GM21360 (cell line): ENCODE results near the gene FKBP4.

Source experiments
- ATAC-seq: cut with Tn5 transposase; IDR thresholded peaks from one replicate; pipeline ENCODE4 v1.9.1; 2021; ENCODE audit warnings: mild to moderate bottlenecking, moderate library complexity; ENCODE audit not compliant: unreplicated experiment

The FKBP4 gene

DNA sequence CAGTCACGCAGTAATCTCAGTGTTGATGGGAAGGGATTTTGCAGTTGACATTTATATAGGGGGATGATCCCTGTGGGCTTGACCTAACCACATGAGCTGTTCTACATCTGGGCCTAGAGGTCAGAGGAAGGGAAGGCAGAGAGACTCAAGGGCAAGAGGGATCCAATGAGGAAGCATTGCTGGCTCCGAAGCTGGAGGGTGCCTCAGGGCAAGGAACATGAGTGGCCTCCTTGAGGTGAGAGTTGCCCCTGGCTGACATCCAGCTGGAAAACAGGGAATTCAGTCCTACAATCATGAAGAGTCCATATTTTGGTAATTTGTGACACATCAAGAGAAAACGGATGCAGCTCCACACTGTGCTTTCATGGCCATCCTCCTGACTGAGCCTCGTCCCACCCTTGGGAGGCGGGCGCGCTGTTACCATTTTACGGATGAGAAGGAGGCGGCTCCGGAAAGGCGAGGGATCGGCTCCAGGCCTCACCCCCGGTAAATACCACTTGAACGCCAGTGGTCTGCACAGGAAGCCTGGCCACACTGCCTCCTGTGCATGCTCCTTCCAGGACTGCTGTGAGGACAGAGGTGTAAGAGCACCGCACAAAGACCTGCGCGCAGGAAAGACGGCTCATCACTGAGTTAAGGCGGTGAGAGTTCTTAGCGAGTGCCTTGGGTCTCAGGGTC is 18.5 kb upstream of the FKBP4 start:
- ATAC-seq, result no peak

- ATAC-seq, result no peak
These were observed 15.5 kb upstream of the FKBP4 start for GRCh38 chr12:2779281-2779680.

DNA sequence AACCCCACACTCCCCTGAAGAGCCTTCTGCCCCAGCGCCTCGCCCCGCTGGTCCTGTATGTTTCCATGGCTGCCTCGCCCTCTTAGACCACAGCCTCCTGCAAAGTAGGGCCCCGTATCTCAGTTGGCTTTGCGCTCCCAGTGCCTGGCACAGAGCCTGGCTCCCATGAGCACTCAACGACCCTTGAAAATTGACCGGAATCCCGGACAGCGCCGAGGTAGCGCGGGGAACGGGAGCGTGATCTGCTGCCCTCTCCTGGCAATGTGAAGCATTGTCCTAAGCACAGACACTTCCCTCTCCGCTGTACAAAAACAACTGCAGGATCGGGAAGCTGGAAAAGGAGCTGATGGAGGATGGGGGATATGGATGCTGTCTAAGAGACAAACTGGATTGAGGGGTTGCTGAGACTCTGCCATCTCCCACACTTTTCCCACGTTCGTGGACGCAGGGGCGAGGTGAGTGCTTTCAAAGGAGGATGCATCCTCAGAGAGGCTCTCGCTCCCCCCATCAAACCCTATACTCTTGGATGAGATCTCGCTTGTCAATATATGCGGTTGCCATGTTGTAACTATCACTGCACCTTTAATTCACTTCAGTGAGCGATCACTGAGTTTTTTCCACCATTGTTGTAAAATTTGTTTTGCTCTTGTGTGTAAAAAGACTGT is 10.7 kb upstream of the FKBP4 start:
- ATAC-seq, result no peak

DNA sequence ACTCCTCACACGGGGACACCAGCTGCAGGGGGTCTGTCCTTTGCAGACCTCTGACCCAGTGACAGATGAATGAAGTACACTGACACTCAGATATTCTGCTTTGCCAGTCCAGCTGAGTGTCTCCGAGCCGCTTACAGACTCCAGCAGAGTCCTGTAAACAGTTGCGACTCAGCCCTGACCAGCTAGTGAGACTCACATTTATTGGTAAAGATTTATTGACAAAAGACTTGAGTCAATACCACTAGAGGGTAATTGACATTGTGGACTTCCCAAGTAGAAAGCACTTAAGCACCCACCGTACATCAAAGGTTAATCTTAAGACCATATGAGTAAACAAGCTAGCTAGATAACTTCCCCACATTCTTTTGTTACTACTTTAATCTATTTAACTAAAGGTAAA is 9.8 kb upstream of the FKBP4 start:
- ATAC-seq, result no peak

DNA sequence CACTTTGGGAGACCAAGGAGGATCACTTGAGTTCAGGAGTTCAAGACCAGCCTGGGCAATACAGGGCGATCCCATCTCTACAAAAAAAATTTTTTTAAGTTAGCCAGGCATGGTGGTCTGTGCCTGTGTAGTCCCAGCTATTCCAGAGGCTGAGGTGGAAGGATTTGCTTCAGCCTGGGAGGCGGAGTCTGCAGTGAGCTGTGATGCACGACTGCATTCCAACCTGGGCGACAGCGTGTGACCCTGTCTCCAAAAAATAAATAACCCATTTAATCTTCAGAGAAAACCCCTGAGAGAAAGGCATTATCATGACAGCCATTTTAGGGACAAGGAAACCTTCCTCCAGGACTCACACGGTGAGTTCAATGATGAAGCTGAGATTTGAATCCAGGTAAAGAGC is 3.7 kb upstream of the FKBP4 start:
- no peak for ATAC-seq

GRCh38 chr12:2792671-2793500 is 1.9 kb upstream of the FKBP4 start:
- ATAC-seq, result no peak

- no peak for ATAC-seq
These were observed 1.2 kb upstream of the FKBP4 start for GRCh38 chr12:2793561-2793960.

DNA sequence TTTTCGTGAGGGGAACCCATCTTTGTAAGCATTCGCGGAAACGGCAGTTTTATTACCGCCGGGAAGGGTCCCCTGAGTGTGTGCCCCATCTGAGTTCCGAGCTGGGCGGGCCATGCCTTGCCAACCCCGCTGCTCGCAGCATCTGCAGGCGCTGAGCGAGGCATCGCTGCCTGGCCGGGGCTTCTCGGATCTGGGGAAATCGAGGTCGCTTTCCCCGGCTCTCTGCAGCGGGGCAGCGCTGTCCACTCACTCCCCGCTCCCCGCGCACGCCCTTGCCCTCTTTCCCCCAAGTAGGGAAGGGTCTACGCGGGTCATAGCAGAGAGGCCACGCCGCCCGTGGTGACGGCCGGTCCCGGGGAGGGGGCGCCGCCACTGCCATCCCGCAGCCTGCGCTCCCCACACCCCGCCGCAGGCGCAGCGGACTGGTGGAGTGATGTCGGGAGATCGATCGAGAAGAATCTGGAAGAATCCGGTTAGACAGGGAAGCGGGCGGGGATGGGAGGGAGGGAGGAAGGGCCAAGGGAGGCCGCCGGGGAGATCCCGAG is 507 bp upstream of the FKBP4 start:
- no peak for ATAC-seq

- ATAC-seq, result peak; percentile 53
These were observed 769 bp downstream of the FKBP4 start for GRCh38 chr12:2795291-2796186.

DNA sequence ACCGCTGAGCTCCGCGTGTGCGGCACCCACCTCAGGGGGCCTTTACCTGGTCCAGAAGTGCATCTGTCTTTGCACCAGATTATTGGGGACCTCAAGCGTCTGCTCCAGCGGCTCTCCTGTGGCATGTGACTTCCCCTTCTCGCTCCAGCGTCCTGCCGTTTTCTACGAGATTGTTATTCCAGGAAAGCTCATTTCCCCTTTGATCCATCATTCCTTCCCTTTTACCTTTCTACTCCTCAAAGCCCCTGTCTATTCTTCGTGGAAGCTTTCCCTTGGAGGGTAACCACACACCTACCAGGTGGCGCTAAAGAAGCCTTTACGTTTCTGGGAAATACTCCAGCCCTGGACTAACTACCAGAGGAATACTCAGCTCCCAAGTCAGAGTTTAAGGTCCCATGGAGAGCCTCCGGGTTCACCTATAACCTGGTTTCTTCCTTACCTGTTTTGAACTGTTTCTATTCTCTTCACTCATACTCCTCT is 1.5 kb downstream of the FKBP4 start:
- no peak for ATAC-seq

DNA sequence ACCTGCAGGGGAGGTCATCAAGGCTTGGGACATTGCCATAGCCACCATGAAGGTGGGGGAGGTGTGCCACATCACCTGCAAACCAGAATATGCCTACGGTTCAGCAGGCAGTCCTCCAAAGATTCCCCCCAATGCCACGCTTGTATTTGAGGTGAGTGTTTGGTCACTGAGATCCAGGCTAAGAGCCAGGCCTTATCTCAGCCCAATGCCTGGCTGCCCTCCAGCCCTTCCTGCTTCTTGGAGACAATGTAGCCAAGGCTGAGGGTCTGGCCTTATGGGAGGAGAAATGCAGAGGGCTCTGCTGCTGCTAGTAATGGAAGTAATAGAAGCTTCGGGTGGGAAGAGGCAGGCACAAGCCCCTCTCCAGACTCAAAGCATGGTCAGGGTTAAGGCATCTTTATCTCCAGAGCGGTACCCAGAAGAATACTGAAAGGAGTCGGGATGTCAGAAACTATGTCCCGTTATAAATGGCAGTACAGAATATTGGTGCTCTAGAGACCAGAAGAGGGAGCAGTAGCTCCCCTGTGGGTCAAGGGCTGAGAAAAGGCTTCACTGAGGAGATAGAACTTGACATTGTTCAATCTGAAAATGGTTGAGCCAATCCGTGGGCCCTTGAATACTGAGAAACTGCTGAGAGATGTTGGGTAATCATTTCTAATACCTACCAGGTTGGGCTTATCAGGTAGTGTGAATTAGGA is 3.1 kb downstream of the FKBP4 start:
- ATAC-seq, result no peak

DNA sequence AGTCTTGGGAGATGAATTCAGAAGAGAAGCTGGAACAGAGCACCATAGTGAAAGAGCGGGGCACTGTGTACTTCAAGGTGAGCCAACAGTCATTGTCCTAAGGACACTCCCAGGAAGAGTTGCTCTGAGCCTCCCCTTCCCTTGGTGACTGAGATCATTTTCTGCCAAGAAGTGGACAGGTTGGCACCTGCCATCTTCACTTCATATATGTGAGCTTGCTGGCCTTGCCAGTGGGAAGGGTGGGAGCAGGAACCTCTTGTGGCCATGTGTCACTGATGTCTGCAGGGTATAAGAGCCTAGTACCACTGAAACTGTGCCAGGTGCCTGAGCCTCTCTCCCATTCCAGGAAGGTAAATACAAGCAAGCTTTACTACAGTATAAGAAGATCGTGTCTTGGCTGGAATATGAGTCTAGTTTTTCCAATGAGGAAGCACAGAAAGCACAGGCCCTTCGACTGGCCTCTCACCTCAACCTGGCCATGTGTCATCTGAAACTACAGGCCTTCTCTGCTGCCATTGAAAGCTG is 5.3 kb downstream of the FKBP4 start:
- ATAC-seq, result no peak

- ATAC-seq, result no peak
These were observed 6.4 kb downstream of the FKBP4 start for GRCh38 chr12:2801044-2801783.

DNA sequence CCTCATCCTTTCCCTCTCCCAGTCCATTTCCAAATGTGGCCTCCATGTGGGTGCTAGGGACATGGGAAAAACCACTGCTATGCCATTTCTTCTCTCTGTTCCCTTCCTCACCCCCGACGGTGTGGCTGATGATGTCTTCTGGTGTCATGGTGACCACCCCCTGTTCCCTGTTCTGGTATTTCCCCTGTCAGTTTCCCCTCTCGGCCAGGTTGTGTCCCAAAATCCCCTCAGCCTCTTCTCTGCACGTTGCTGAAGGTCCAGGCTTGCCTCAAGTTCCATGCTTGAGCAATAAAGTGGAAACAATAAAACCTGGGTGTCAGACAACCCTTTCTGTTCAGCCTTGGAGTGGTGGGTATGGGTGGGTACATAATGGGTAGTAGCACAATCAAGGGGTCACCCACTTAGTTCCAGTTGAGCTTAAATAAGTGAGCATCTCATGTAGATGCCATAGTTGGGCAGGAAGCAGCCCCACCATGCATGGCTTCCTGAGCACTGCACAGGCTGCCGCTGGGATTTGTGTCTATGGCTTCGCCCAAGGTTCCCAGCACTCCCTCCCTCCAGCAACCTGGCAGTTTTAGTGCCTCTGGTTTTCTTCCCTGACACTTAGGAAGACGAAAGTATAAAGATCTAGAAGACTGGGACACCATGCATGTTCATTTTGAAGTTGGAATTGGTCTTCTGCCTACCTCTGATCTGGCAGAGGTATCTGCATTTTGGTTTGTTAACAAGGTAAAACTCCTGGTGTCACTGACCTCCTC is 9.0 kb downstream of the FKBP4 start:
- ATAC-seq, result no peak

GRCh38 chr12:2804393-2805142 is 9.8 kb downstream of the FKBP4 start:
- no peak for ATAC-seq

- no peak for ATAC-seq
These were observed 10.4 kb downstream of the FKBP4 start for GRCh38 chr12:2805143-2805520.

DNA sequence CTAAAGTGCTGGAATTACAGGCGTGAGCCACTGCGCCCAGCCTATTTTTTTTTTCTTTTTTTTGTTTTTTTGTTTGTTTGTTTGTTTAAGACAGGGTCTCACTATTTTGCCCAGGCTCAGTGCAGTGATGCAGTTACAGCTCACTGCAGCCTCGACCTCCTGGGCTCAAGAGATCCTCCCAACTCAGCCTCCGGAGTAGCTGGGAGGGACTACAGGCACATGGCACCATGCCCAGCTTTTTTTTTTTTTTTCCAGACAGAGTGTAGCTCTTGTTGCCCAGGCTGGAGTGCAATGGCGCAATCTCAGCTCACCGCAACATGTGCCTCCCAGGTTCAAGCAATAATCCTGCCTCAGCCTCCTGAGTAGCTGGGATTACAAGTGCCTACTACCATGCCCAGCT is 11.9 kb downstream of the FKBP4 start:
- ATAC-seq, result no peak

DNA sequence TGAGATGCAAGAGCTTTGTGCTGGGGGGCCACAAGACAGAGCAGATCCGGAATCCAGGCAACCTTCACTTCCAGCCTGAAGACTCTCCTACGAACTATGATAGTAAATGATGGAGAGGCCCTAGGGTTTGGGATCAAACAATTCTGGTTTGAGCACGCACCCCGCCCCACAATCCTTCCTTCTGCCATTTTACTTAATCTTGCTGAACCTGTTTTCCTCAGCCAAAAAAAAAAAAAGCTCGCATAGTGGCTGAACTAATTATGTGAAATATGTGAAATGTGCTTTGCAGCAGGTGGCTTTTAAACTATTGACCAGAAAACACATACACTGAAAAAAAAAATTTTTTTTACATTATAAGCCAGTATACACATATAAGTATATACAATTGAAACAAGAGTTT is 17.0 kb downstream of the FKBP4 start:
- no peak for ATAC-seq
